ENCODE measurements around the gene TM9SF1.

The TM9SF1 gene

GRCh38 chr14:24236689-24237462 lies 41.6 kb upstream of the TM9SF1 start:
- DNase-seq = no peak
- H2BK15ac ChIP-seq (ENCODE audit: low read depth, poor library complexity, severe bottlenecking) = no peak overlapping the region
- H3K4ac ChIP-seq (ENCODE audit: low read depth in 1 of 2, low read length in 2 of 2) = no peak overlapping the region
- peaks cover 19% of the 10 kb centered on the region for H3K4me1 ChIP-seq (ENCODE audit: control insufficient read depth, insufficient read depth, low read depth, low read length)
- H2BK120ac ChIP-seq (ENCODE audit: low read depth, low read length) = no peak overlapping the region
- 100% methylated on average over 6 of the region's 6 CpGs for WGBS
- no peak overlapping the region for H3K14ac ChIP-seq (ENCODE audit: low read length in 2 of 2)
- no peak overlapping the region for H2BK12ac ChIP-seq (ENCODE audit: low read length in 2 of 2)
- no peaks in the 10 kb centered on the region for H3K9me3 ChIP-seq (ENCODE audit: control insufficient read depth, low read length)
- peaks cover 42 to 73% of the 10 kb centered on the region in 2 experiments for H3K36me3 ChIP-seq (ENCODE audit: control insufficient read depth in 1 of 2, insufficient read depth in 2 of 2, low read depth in 1 of 2, low read length in 2 of 2)
- H3K27me3 ChIP-seq (ENCODE audit: control insufficient read depth in 1 of 2, insufficient read depth in 1 of 2, low read length in 2 of 2) = no peaks in the 10 kb centered on the region
- H3K9ac ChIP-seq (ENCODE audit: low read length) = no peak overlapping the region
- H3K79me1 ChIP-seq (replicated peaks; ENCODE audit: low read length, poor library complexity, severe bottlenecking) = peaks cover 39% of the 10 kb centered on the region
- H2AFZ ChIP-seq (ENCODE audit: low read depth, low read length) = no peak overlapping the region
- no peak overlapping the region for H3K4me2 ChIP-seq (ENCODE audit: low read length, poor library complexity, severe bottlenecking)
- no peak overlapping the region for H3K23ac ChIP-seq (ENCODE audit: low read length in 2 of 2)
- no peak overlapping the region for H3K18ac ChIP-seq (ENCODE audit: low read depth in 1 of 2, low read length in 2 of 2)
- H4K8ac ChIP-seq (ENCODE audit: low read length) = no peak overlapping the region
- H2AK5ac ChIP-seq (ENCODE audit: low read length, severe bottlenecking) = no peak overlapping the region
- H2BK5ac ChIP-seq (ENCODE audit: low read depth, low read length, poor library complexity, severe bottlenecking) = no peak overlapping the region
- no peak overlapping the region for H3K4me3 ChIP-seq (ENCODE audit: insufficient read depth in 1 of 2, low read depth in 1 of 2, low read length in 2 of 2)
- no peak overlapping the region for H3K27ac ChIP-seq (ENCODE audit: low read length, poor library complexity, severe bottlenecking)
- no peak overlapping the region for H4K91ac ChIP-seq (ENCODE audit: low read length)

GRCh38 chr14:24235804-24236688 lies 40.8 kb upstream of the TM9SF1 start:
- H2AK5ac ChIP-seq (ENCODE audit: low read length, severe bottlenecking) = no peak overlapping the region
- H3K36me3 ChIP-seq (ENCODE audit: control insufficient read depth in 1 of 2, insufficient read depth in 2 of 2, low read depth in 1 of 2, low read length in 2 of 2) = peaks cover 39 to 72% of the 10 kb centered on the region in 2 experiments
- no peak overlapping the region for H3K9ac ChIP-seq (ENCODE audit: low read length)
- no peak overlapping the region for H2AFZ ChIP-seq (ENCODE audit: low read depth, low read length)
- no peaks in the 10 kb centered on the region for H3K27me3 ChIP-seq (ENCODE audit: control insufficient read depth in 1 of 2, insufficient read depth in 1 of 2, low read length in 2 of 2)
- H4K8ac ChIP-seq (ENCODE audit: low read length) = no peak overlapping the region
- H3K4ac ChIP-seq (ENCODE audit: low read depth in 1 of 2, low read length in 2 of 2) = no peak overlapping the region
- H3K18ac ChIP-seq (ENCODE audit: low read depth in 1 of 2, low read length in 2 of 2) = no peak overlapping the region
- no peak overlapping the region for H3K23ac ChIP-seq (ENCODE audit: low read length in 2 of 2)
- H3K4me1 ChIP-seq (ENCODE audit: control insufficient read depth, insufficient read depth, low read depth, low read length) = peaks cover 17% of the 10 kb centered on the region
- no peak overlapping the region for H3K14ac ChIP-seq (ENCODE audit: low read length in 2 of 2)
- no peak overlapping the region for H2BK120ac ChIP-seq (ENCODE audit: low read depth, low read length)
- H3K79me1 ChIP-seq (replicated peaks; ENCODE audit: low read length, poor library complexity, severe bottlenecking) = peaks cover 39% of the 10 kb centered on the region
- H3K4me2 ChIP-seq (ENCODE audit: low read length, poor library complexity, severe bottlenecking) = no peak overlapping the region
- no peak overlapping the region for H3K27ac ChIP-seq (ENCODE audit: low read length, poor library complexity, severe bottlenecking)
- H2BK15ac ChIP-seq (ENCODE audit: low read depth, poor library complexity, severe bottlenecking) = no peak overlapping the region
- DNase-seq = no peak
- no peak overlapping the region for H3K4me3 ChIP-seq (ENCODE audit: insufficient read depth in 1 of 2, low read depth in 1 of 2, low read length in 2 of 2)
- no peak overlapping the region for H2BK5ac ChIP-seq (ENCODE audit: low read depth, low read length, poor library complexity, severe bottlenecking)
- H3K9me3 ChIP-seq (ENCODE audit: control insufficient read depth, low read length) = no peaks in the 10 kb centered on the region
- H4K91ac ChIP-seq (ENCODE audit: low read length) = no peak overlapping the region
- WGBS = 93% methylated on average over 3 of the region's 5 CpGs
- no peak overlapping the region for H2BK12ac ChIP-seq (ENCODE audit: low read length in 2 of 2)

- Histone ChIP-seq H3K27me3 (ENCODE audit: control insufficient read depth in 1 of 2, insufficient read depth in 1 of 2, low read length in 2 of 2) (no peaks in the 10 kb centered on the region), H3K36me3 (ENCODE audit: control insufficient read depth in 1 of 2, insufficient read depth in 2 of 2, low read depth in 1 of 2, low read length in 2 of 2) (peaks cover 27 to 59% of the 10 kb centered on the region in 2 experiments), H3K4me2 (ENCODE audit: low read length, poor library complexity, severe bottlenecking) (no peak overlapping the region), H3K23ac (ENCODE audit: low read length in 2 of 2) (no peak overlapping the region), H3K79me1 (replicated peaks; ENCODE audit: low read length, poor library complexity, severe bottlenecking) (peaks cover 30% of the 10 kb centered on the region), H3K14ac (ENCODE audit: low read length in 2 of 2) (no peak overlapping the region), H3K4me3 (ENCODE audit: insufficient read depth in 1 of 2, low read depth in 1 of 2, low read length in 2 of 2) (peak overlapping the region in 1 of 2 experiments; percentile 99), H2BK5ac (ENCODE audit: low read depth, low read length, poor library complexity, severe bottlenecking) (no peak overlapping the region), H3K9ac (ENCODE audit: low read length) (peak overlapping the region; percentile 98), H3K27ac (ENCODE audit: low read length, poor library complexity, severe bottlenecking) (no peak overlapping the region), H2AFZ (ENCODE audit: low read depth, low read length) (no peak overlapping the region), H3K18ac (ENCODE audit: low read depth in 1 of 2, low read length in 2 of 2) (no peak overlapping the region), H2BK12ac (ENCODE audit: low read length in 2 of 2) (no peak overlapping the region), H3K4ac (ENCODE audit: low read depth in 1 of 2, low read length in 2 of 2) (no peak overlapping the region), H3K9me3 (ENCODE audit: control insufficient read depth, low read length) (no peaks in the 10 kb centered on the region), H2BK15ac (ENCODE audit: low read depth, poor library complexity, severe bottlenecking) (no peak overlapping the region), H4K8ac (ENCODE audit: low read length) (no peak overlapping the region), H2AK5ac (ENCODE audit: low read length, severe bottlenecking) (no peak overlapping the region), H3K4me1 (ENCODE audit: control insufficient read depth, insufficient read depth, low read depth, low read length) (peaks cover 14% of the 10 kb centered on the region), H4K91ac (ENCODE audit: low read length) (no peak overlapping the region), H2BK120ac (ENCODE audit: low read depth, low read length) (no peak overlapping the region)
- DNase-seq = no peak
- WGBS = 100% methylated on average over 3 of the region's 3 CpGs
Measured at GRCh38 chr14:24234095-24235005, 39.1 kb upstream of the TM9SF1 start.

Data from mesenchymal stem cell (in vitro differentiated cells and primary cell).